Sigmoid colon (tissue), 7 donors: ENCODE data around the gene CD4. TPM values are rescaled to one million over a fixed set of nuclear protein-coding genes. Genes with fewer than 3 reads are reported as not detected.
A peak's percentile ranks its signal among the peaks of the same experiment; 100 is the strongest.

Experiments used
- DNase-seq: peaks from one replicate; pipeline ENCODE4 v3.0.0-alpha.2; 2019
- H3K27ac ChIP-seq, 4 donors: fragments of 200-600 bp; sonication (generic); one replicate each; pipeline ENCODE4 v1.5.1; 2016 to 2019; ENCODE audit warnings: mild to moderate bottlenecking in 1 of 4
- H3K27me3 ChIP-seq, 3 donors: fragments of 200-600 bp; sonication (generic); one replicate each; pipeline ENCODE4 v1.5.1; 2019; ENCODE audit warnings: mild to moderate bottlenecking in 1 of 3
- H3K36me3 ChIP-seq, 4 donors: fragments of 200-600 bp; sonication (generic); one replicate each; pipeline ENCODE4 v1.5.1; 2016 to 2019
- H3K4me1 ChIP-seq, 4 donors: fragments of 200-600 bp; sonication (generic); one replicate each; pipeline ENCODE4 v1.5.1; 2017 to 2019
- H3K4me3 ChIP-seq, 4 donors: fragments of 200-600 bp; sonication (generic); one replicate each; pipeline ENCODE4 v1.5.1; 2017 to 2019; ENCODE audit warnings: mild to moderate bottlenecking in 2 of 4, moderate library complexity in 1 of 4
- H3K9me3 ChIP-seq, 4 donors: fragments of 200-600 bp in 3 of 4; sonication (generic) in 3 of 4; one replicate each; pipeline versions ENCODE4 v1.5.1 to v1.6.1; 2013 to 2019
- EP300 ChIP-seq, 4 donors: sonication (generic); formaldehyde crosslinking; IDR thresholded peaks; one replicate each; pipeline ENCODE4 v1.6.1; 2017; ENCODE audit warnings: antibody characterized with exemption in 4 of 4
- POLR2A ChIP-seq, 2 donors: fragments of 450-650 bp; IDR thresholded peaks; one replicate each; pipeline ENCODE4 v1.6.1; 2016; ENCODE audit warnings: antibody characterized with exemption in 2 of 2, mild to moderate bottlenecking in 2 of 2, moderate library complexity in 2 of 2
- POLR2AphosphoS5 ChIP-seq, 4 donors: sonication (generic); formaldehyde crosslinking; IDR thresholded peaks; one replicate each; pipeline ENCODE4 v1.6.1; 2017; ENCODE audit warnings: antibody characterized with exemption in 4 of 4
- WGBS, 2 donors: extraction: QIAGEN DNeasy Blood & Tissue Kit; methylation state at CpG; one replicate each; pipeline ENCODE4 v1.1.7; 2013; 5-methylcytosine and 5-hydroxymethylcytosine counted together
- intact Hi-C: fragments of 100-400 bp; cut with DNase I; formaldehyde crosslinking; loops from one replicate; pipeline ENCODE4 v1.15.1; 2023
- polyA plus RNA-seq, 3 donors: library from polyadenylated mRNA; stranded (reverse); fragments of 200-250 nt; gene quantifications; one replicate each; pipeline ENCODE4 v1.2.3, GENCODE V29; 2013
- total RNA-seq, 4 donors: library from RNA; depleted of rRNA; stranded (reverse); fragments of >200 nt; gene quantifications; one replicate each; pipeline ENCODE4 v1.1.0, GENCODE V29; 2016
- TF ChIP-seq, protein P1 (sequence below), 4 experiments: fragments of 450-650 bp in 3 of 4; fragments of 200-600 bp in 1 of 4; IDR thresholded peaks; one replicate each; pipeline ENCODE4 v1.5.1; 2016 to 2019; ENCODE audit warnings: antibody characterized with exemption in 4 of 4, mild to moderate bottlenecking in 3 of 4, moderate library complexity in 2 of 4
- donor health status: healthy with polysubstance abuse.
- donor health status: Bipolar disorder and iron deficiency.
- donor health status: healthy.

The CD4 gene
- total and polyA plus RNA-seq, 7 donors = 2.5 to 29.7 (median 11.8) TPM

DNA sequence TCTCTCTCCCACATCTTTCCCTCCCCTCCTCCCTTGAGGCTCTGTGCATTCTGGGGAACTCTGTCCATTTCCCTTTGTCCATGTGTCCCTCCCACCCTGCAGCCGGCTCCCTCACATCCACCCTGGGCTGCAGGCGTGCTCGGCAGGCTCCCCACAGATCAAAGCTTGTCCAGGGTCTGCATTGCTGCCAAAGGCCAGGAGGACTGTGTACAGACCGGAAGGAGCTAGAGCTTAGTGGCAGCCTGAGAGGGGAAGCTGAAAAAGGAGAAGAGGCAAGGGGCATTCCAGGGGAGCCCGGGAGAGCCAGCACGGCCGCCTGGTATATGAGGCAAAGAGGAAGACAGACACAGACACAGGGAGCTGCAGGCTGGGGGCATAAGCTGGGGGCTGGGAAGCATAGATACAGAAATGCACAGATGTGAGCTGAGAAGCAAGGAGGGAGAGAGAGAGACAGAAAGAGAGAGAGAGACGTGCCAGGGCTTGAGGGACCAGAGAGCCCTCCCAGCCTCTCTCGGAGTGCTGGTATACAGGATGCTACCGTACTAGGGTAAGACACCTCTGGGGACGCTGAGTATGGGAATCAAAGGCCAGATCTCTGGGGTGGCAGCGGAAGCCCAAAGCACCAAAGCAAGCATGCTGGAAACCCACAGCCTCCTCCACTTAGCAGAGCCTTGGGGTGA lies 3.3 kb downstream of the CD4 start:
- peak; percentile 78 for DNase-seq
- 23 to 49% methylated on average over 12 of the region's 12 CpGs for WGBS, 2 donors
- peak overlapping the region in 3 of 4 donors; percentile 26 to 37 (median 28) for H3K27ac ChIP-seq

DNA sequence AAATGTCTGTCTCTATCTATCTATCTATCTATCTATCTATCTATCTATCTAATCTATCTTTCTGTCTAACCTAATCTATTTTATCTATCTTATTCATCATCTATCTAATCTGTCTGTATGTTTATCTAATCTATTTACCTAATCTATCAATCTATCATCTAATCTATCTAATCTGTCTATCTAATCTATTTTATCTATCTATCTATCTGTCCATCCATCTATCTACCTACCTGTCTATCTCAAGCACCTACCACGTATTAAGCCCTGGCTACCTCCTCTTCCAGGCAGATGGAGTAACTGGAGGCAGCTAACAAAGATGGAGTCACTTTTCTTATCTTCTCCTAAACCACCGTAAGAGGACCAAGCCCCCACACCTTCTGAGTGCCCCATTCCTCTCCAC lies 5.8 kb downstream of the CD4 start:
- TF ChIP-seq, protein P1, sequence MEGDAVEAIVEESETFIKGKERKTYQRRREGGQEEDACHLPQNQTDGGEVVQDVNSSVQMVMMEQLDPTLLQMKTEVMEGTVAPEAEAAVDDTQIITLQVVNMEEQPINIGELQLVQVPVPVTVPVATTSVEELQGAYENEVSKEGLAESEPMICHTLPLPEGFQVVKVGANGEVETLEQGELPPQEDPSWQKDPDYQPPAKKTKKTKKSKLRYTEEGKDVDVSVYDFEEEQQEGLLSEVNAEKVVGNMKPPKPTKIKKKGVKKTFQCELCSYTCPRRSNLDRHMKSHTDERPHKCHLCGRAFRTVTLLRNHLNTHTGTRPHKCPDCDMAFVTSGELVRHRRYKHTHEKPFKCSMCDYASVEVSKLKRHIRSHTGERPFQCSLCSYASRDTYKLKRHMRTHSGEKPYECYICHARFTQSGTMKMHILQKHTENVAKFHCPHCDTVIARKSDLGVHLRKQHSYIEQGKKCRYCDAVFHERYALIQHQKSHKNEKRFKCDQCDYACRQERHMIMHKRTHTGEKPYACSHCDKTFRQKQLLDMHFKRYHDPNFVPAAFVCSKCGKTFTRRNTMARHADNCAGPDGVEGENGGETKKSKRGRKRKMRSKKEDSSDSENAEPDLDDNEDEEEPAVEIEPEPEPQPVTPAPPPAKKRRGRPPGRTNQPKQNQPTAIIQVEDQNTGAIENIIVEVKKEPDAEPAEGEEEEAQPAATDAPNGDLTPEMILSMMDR (IDR thresholded peaks at IDR 0.05) = no peak
- no peak for TF ChIP-seq EP300 (IDR thresholded peaks at IDR 0.05)
- no peak for TF ChIP-seq POLR2A (IDR thresholded peaks at IDR 0.05)
- no peak for TF ChIP-seq POLR2AphosphoS5 (IDR thresholded peaks at IDR 0.05)
- no peak overlapping the region for H3K4me3 ChIP-seq
- H3K27ac ChIP-seq = no peak overlapping the region
- WGBS, 2 donors = 82 to 96% methylated on average over 2 of the region's 2 CpGs
- no peaks in the 10 kb centered on the region for H3K4me1 ChIP-seq
- H3K9me3 ChIP-seq = no peaks in the 10 kb centered on the region
- intact Hi-C loops = no loop called here
- H3K36me3 ChIP-seq = no peaks in the 10 kb centered on the region
- no peaks in the 10 kb centered on the region for H3K27me3 ChIP-seq
- no peak for DNase-seq

More for the DNA sequence above, 3.3 kb downstream of the CD4 start:
- Histone ChIP-seq H3K36me3 (no peaks in the 10 kb centered on the region), H3K4me3 (peak overlapping the region in 2 of 4 donors; percentile 5 to 17), H3K4me1 (no peaks in the 10 kb centered on the region), H3K27me3 (no peaks in the 10 kb centered on the region), H3K9me3 (no peaks in the 10 kb centered on the region)
- TF ChIP-seq POLR2A (IDR thresholded peaks at IDR 0.05) = peak in 1 of 2 donors; percentile 8
- no peak for TF ChIP-seq POLR2AphosphoS5 (IDR thresholded peaks at IDR 0.05)
- intact Hi-C loops = no loop called here

DNA sequence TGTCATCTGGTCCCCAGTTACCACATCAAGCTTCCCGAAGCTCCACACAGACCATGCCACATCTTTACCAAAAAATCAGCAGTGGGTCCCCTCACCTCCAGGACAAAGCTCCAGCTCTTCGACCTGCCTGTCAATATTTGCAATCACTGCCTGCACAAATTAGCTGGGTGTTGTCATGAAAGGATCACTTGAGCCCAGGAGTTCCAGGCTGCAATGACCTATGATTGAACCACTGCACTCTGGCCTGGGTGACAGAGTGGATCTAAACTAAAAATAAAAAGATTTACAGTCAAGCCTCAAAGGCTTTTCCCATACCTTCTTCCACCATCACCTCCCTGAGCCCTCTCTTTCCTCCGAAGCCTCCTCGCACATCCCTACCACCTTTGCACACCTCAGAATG lies 7.2 kb downstream of the CD4 start:
- no peak overlapping the region for H3K27ac ChIP-seq
- no peaks in the 10 kb centered on the region for H3K9me3 ChIP-seq
- 81 to 88% methylated on average over 4 of the region's 4 CpGs for WGBS, 2 donors
- intact Hi-C loops = no loop called here
- H3K4me1 ChIP-seq = no peaks in the 10 kb centered on the region
- H3K4me3 ChIP-seq = no peak overlapping the region
- DNase-seq = no peak
- TF ChIP-seq, protein P1 (IDR thresholded peaks at IDR 0.05) = no peak
- TF ChIP-seq POLR2AphosphoS5 (IDR thresholded peaks at IDR 0.05) = no peak
- TF ChIP-seq POLR2A (IDR thresholded peaks at IDR 0.05) = no peak
- TF ChIP-seq EP300 (IDR thresholded peaks at IDR 0.05) = no peak
- no peaks in the 10 kb centered on the region for H3K36me3 ChIP-seq
- no peaks in the 10 kb centered on the region for H3K27me3 ChIP-seq

DNA sequence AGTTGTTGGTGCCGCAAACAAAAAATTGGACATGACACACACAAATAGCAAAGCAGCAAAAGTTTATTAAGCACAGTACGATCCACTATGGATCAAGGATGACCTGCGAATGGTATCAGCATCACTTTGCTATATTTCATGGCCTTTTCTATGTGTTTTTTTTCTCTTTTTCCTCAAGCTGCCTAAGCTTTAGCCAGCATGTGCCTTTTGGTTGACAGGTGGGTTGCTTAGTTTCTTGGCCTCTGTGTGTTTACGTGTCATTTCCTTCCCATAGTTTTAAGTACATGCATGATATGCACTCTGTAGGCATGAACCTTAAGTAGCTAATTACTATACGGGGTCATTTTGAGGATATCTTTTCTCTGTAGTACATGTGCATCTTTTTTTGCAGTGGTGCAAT lies 9.8 kb downstream of the CD4 start:
- TF ChIP-seq, protein P1 (IDR thresholded peaks at IDR 0.05) = no peak
- TF ChIP-seq POLR2AphosphoS5 (IDR thresholded peaks at IDR 0.05) = no peak
- no peak for TF ChIP-seq EP300 (IDR thresholded peaks at IDR 0.05)
- TF ChIP-seq POLR2A (IDR thresholded peaks at IDR 0.05) = no peak
- Histone ChIP-seq H3K4me1 (no peaks in the 10 kb centered on the region), H3K4me3 (no peak overlapping the region), H3K36me3 (no peaks in the 10 kb centered on the region), H3K27me3 (no peaks in the 10 kb centered on the region), H3K27ac (no peak overlapping the region), H3K9me3 (no peaks in the 10 kb centered on the region)
- DNase-seq = no peak
- WGBS, 2 donors = 88% methylated on average over 5 of the region's 5 CpGs
- intact Hi-C loops = no loop called here

DNA sequence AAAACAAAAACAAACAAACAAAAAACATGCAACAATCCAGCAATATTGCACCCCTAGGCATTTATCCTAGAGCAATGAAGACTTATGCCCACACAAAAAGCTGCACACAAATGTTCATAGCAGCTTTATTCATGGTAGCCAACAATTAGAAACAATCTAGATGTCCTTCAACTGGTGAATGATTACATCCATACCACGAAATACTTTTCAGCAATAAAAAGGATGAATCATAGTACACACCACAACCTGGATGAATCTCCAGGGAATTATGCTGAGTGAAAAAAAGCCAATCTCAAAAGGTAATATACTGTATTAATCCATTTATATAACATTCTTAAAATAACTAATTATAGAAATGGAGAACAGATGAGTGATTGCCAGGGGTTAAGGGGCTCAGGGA lies 17.8 kb downstream of the CD4 start:
- Histone ChIP-seq H3K4me3 (no peak overlapping the region), H3K36me3 (no peaks in the 10 kb centered on the region), H3K27me3 (no peaks in the 10 kb centered on the region), H3K4me1 (no peaks in the 10 kb centered on the region), H3K27ac (no peak overlapping the region), H3K9me3 (no peaks in the 10 kb centered on the region)
- no peak for DNase-seq
- TF ChIP-seq POLR2A (IDR thresholded peaks at IDR 0.05) (no peak), EP300 (IDR thresholded peaks at IDR 0.05) (no peak), POLR2AphosphoS5 (IDR thresholded peaks at IDR 0.05) (no peak)
- TF ChIP-seq, protein P1 (IDR thresholded peaks at IDR 0.05) = no peak
- intact Hi-C loops = no loop called here
- WGBS, 2 donors = 9 to 66% methylated on average over 1 of the region's 1 CpG
